Stimulated activated naive CD4-positive, alpha-beta T cell treated with Interleukin-2 at 50 U/mL for 16 hours (primary cell): Measurements from ENCODE around the gene ZNF688.
"Not testable (repeated sequence)": the region's sequence is repeated elsewhere in the genome, so short reads cannot be mapped to it uniquely, and the experiment has no call there.

ENCODE experiments used
- DNase-seq: peaks from one replicate; lab custom pipeline; 2025; lab: John Stamatoyannopoulos, UW

Gene ZNF688

DNA sequence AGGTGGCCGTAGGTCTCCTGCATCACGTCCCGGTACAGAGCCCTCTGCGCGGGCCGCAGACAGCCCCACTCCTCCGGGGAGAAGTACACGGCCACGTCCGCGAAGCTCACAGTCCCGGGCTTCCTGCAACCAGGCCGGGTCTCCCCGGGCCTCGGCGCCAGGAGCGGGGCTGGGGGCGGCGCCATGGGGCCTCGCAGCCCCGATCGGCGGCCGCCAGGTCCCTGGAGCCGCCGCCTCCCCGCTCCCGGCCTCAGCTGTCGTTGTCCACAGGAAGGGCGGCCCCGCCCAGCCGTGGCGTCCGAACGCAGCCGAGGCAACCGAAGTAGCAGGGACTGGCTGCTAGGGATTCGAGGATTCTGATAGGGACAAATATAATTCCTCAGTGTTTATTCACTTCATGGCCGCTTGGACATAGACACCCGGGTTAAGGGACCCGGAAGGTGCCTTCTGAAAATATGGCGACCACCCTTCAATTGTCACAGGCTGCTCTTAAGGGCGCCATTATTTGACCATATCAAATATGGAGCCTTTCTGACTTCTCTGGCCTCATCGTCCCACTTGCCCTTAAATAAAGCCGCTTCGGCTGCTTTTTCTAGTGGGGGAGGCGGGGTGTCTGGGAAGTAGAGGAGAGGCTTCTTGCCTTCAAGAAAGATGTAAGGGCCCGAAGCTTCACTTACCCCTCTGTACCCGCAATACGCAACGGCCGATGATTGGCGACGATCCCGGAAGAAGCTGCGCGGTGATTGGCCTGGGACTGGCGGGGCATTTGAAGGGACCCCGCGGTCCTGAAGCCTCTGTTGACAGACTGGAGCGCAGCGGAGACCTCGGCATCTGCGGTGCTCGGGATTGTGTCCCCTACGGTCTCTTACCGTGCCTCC is at the start of gene ZNF688:
TSS of gene ZNF688 (minus strand) at position 270 of the 878 bp plus-strand sequence. CDS start at position 185, 85 bp downstream.
- peak; percentile 95 for DNase-seq

DNA sequence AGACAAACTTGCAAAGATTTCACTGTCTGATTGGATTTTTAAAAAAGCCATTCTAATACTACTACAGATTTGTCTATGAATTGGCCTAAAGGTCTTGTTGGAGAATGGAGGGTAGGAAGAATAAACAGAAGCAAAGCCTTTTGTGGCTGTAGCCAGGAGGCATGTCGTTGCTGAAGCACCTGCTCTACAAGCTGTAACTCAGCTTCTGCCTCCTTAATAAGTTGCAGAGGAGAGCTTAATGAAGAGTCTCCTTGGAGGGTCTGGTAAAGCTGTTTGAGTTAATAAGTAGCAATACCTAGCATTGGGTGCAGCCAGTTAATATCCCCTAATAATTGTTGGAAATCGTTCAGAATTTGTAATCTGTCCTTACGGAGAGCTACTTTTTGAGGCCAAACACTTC is 48.7 kb upstream of the ZNF688 start:
- no peak for DNase-seq

DNA sequence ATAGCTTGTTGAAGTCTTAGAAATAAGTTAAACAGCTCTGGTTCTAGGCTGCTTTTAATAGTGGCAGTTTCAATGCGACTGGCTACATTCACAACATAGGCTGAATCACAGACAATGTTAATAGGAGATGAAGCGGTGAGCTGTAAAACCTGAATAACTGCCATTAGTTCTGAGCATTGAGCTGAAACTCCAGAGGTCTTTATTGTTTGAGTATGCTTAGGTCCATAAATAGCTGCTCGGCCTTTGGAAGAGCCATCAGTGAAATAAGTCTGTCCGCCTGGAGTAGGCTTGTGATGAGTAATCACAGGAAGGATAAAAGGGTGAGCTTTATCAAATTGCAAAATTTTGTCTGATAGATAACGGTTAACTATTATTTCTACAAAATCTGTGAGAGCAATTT is 48.1 kb upstream of the ZNF688 start:
- DNase-seq, result no peak

DNA sequence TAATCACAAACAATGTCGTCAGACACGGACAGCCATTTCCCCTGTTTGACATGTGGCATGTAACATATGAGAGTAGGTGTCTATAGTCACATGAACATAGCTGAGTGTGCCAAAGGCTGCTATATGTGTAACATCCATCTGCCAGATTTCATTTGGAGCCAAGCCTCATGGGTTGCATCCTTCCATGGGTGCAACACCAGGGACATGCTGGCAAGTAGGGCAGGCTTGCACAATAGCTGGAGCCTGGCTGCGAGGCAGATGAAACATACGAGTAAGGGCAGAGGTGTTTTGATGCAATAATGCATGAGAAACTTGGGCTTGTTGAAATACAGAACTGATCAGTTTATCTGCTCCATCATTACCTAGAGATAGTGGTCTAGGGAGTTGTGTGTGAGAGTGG is 47.7 kb upstream of the ZNF688 start:
- DNase-seq, result no peak

DNA sequence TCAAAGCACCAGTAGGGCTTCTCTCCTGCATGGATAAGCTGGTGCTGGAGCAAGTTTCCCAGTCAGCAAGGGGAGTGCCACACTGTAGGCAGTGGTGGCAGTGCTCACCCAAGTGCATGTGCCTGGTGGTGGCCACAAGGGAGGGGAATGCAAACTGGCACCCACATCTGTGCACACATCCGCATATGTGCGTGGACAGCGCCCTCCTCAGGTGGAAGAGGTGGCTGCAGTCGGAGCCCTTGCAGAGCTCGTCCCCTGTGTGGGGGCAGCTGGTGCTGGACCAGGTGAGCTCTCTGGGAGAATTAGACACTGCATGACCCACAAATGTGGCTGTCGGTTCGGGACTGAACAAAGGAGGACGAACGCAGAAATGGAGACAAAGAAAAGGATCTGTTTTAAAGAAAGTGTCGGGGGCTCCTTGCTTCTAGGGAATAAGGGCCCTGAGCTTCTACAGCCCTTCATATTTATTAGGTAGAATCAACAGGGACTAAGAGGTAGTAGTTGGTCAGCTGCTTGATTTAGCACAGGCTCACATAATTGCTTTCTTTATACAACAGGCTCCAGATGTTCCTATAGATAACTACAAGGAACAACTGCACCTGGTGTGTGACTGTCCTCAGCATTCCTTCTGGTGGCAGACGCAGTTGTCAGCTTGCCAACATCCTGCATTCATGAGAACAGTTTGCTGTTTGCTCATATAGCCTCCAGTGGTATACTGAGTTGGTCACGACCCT is 44.0 kb upstream of the ZNF688 start:
- peak; percentile 54 for DNase-seq

DNA sequence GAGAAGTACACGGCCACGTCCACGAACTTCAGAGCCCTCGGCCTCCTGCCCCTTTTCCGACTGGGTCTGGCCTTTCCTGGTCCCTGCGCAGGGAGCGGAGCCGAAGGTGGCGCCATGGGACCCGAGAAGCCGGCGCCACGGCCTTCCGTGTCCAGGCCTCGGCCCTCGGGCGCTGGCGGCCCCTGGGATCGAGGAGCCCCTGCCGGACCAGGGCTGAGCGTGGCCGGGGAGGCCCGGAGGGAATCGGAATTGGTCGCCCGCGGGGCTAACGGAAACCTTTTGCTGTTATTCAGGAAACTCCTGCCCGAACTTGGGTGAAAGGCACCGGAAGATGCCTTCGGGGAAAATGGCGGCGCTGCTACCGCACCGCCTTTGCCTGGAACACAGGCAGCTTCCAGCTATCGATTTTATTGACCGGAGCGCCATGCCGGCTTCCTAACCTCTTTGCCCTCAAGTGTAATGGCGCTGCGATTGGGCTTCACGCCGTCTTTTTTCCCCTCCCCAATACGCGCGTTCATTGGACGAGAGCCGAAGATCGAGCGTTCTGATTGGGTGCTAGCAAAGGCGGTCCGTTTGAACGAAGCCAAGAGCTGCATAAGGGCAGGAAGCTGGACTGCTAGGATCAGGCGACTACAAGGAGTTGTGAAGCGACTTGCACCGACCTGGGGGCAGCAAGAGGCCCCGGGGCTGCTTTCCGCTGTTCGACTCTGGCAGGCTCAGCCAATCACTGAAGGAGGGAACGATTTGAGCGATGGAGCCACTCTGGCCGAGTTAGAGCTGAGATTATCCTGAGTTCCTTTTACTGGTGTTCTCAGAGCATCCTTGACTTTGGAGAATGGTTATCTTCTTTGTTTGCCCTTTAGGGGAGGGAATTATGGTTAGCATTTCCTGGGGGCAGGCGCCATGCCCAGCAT is 38.7 kb upstream of the ZNF688 start, which contains the start of gene ZNF689:
TSS of gene ZNF689 (minus strand) at position 464 of the 914 bp plus-strand sequence. CDS start at position 116, 348 bp downstream.
- DNase-seq, result peak; percentile 91

DNA sequence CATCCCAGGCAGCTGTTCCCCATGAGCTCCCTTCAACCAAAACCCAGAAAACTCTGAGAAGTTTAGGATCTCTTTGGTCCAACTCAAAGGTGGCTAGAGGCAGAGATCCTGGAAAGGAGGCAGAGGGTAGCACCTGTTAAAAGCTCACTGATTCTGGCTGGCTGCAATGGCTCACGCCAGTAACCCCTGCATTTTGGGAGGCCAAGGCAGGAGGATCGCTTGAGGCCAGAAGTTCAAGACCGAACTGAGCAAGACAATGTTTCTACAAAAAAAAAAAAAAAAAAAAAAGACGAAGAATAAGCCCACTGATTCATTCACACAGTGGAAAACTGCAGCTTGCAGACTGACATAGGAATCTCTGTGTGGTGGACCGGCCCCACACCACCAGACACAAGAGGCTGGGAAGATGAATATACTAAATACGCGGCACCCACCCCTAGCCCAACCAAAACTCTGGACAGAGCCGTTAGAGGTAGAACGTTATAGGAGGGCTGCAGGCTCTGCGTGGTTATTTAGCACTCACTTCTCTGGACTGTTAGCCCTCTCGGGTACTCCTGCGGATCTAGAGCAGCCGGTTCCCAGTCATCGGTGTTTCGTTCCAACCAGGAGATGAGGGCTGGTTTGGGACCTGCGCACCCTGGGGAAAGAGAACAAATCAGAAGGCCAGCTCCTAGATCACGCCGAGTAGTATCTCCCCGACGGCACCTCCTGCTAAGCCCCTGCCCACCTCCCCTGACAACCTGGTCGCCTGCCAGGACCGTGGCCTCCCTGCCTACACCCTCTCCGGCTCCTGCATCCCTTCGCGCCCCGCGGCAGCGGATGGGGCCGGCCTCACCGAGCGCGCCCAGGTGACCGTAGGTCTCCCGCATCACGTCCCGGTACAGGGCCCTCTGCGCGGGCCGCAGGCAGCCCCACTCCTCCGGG is 37.8 kb upstream of the ZNF688 start:
- DNase-seq, result peak; percentile 49

DNA sequence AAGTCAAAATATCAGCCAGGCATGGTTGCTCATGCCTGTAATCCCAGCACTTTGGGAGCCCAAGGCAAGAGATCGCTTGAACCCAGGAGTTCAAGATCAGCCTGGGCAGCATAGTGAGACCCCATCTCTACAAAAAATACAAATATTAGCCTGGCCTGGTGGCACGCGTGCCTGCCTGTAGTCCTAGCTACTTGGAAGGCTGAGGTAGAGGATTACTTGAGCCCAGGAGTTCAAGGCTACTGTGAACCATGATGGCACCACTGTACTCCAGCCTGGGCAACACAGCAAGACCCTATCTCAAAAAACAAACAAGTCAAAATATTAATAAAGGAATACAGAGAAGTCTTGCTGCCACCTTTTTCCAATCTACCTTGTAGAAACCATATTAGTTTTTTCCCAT is 34.5 kb upstream of the ZNF688 start:
- no peak for DNase-seq

DNA sequence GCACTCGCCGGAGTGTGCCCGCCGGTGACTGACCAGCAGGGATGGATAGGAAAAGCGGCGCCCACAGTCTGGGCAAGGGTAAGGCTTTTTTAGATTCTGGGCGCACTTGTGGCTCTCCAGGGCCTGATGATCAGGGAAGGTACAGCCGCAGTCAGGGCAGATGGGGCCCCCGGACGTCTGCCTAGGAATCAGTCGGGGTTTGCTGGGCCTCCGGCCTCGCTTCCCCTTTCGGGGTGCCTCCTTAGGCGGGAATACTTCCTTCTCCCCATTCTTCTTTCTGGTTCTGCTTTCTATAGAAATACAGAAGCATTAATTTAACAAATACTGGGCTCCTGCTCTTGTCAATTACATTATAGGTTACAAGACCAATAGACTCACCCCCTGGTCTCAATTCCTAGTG is 33.6 kb upstream of the ZNF688 start:
- DNase-seq, result no peak

DNA sequence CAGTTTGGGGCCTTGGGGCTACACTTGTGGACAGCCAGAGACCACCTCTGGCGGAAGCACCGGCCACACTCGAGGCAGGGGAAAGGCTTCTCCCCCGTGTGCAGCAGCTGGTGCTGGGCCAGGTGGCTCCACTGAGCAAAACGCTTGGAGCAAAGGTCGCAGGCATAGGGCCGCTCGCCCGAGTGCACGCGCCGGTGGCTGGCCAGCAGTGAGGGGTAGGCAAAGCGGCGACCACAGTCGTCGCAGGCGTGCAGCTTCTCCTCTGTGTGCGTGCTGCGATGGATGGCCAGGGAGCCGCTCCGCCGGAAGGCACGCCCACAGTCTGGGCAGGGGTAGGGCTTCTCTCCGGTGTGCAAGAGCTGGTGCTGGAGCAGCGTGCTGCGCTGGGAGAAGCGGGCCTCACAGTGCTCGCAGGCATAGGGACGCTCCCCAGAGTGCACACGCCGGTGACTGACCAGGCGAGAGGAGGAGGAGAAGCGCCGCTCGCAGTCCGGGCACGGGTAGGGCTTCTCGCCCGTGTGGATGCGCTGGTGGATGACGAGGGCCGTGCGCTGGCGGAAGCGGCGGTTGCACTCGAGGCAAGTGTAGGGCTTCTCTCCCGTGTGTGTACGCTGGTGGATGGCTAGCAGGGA is 32.9 kb upstream of the ZNF688 start:
- no peak for DNase-seq

DNA sequence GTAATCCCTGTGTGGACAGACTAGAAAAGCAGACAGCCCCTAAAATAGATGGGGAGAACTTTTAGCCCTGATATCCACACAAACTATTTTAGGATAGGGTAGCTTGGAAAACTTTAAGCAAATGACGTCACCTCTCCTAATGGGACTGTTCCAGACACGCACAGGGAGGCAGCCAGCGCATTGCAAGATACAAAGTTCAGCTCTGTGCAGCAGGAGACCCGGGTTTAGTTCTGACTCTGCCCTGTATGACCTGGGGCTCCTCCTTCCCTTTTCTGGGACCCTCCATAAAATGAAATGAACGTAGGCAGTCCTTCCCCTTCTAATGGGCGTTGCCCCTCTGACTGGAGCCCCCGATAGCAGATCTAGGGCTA is 32.4 kb upstream of the ZNF688 start:
- no peak for DNase-seq

DNA sequence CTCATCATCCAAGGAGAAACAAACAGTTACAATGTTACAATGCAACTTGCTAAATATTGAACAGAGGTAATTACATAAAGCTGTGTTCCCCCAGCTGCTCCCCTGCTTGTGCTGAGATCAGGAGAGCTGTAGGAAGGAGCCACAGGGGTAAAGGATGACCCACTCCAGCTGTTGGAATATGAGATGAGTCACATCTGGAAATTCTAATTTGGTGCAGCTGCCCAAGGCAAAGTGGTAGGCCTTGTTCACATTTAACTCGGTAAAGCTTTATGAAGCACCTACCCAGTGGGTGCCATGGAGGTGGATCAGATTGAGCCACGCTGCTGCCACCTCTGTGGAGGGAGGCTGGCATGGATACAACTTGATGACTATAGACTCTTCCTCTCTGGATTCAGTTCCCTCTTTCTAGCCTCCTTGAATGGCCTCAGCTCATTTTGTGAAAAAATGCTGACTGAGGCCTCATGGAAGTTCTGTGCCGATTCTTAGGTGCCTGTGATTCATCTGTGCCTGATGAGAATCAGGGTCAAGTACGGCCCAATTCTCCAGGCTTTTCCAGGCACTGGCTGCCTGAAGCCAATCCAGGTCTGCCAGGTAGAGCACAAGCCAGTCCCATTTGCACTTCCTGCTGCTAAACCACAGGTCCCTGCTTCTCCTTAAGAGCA is 31.2 kb upstream of the ZNF688 start:
- no peak for DNase-seq

DNA sequence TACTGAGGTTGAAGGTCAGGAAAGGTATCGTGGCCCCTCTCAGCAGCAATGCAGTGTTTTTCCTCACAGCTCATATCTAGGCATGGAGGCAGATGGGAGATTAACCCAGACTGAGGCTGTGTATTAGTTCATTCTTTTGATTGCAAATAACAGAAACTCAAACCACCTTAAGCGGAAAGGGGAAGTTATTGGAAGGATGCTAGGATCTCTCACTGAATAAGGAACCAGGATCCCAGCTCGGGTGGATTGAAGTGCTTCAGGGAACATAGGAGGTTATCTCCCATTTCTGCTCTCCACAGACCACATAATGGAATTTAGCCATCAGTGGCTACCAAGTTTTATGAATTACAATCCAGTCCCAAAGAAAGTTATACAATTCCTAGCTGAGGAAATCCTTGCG is 30.5 kb upstream of the ZNF688 start:
- DNase-seq, result no peak

DNA sequence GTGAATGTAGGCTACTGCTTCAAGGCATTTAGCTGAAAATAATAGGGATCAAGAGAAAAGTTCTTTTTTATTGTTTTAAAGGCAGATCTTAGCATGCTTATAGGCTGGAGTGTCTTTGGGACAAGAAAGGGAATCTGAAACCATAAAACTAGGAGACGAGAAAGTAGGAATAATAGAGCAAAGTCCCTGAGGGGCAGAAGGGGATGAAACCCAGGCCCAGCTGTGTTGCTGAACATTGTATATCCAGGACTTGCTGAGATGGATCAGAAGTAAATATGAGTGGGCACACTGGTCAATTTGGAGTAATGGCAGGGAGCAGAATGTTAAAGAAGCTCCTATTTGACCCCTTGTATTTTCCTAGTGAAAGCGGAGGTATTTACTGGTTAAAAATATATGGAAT is 29.4 kb upstream of the ZNF688 start:
- DNase-seq, result no peak

DNA sequence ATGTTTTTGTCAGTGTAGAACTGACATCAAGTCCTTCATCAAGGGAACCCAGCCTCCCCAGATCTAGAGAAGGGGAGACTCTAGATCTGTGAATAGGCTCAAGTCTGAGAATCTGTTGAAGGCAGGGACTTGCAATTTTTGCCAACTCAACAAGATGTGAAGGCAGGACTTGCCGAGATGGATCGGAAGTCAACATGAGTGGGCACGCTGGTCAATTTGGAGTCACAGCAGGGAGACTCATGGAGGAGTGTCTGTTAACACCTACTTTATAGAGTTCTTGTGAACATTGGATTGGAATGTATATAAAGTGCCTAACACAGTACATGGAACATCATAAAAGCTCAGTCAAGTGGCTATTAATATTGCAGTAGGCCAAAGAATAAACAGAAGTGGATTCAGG is 28.7 kb upstream of the ZNF688 start:
- no peak for DNase-seq

DNA sequence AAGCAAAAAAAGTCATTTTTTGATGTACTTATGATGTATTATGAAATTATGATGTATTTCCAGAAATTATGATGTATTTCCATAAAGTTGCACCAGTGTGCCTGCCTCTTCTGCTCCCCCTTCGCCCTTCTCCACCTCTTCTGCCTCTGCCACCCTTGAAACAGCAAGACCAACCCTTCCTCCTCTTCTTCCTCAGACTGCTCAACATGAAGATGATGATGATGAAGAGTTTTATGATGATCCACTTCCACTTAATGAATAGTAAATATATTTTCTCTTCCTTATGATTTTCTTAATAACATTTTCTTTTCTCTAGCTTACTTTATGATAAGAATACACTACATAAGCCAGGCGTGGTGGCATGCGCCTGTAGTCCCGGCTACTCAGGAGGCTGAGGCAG is 21.4 kb upstream of the ZNF688 start:
- DNase-seq, result no peak

DNA sequence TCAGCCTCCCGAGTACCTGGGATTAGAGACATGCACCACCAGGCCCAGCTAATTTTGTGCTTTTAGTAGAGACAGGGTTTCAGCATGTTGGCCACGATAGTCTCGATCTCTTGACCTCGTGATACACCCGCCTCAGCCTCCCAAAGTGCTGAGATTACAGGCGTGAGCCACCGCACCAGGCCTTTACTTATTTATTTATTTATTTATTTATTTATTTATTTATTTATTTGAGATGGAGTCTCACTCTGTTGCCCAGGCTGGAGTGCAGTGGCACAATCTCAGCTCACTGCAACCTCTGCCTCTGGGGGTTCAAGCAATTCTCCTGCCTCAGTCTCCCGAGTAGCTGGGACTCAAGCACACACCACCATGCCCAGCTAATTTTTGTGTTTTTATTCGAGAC is 19.4 kb upstream of the ZNF688 start:
- DNase-seq, result not testable (repeated sequence)

DNA sequence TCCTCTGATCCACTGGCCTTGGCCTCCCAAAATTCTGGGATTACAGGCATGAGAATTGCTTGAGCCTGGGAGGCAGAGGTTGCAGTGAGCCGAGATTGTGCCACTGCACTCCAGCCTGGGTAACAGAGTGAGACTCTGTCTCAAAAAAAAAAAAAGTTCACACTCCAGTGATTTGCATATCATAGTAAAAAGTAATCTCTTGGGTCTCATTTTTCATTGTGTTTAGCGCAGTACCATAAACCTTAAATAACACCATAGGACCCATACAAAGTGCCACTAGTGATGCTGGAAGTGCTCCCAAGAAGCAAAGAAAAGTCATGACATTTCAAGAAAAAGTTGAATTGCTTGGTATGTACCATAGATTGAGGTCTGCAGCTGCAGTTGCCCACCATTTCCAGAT is 18.1 kb upstream of the ZNF688 start:
- not testable (repeated sequence) for DNase-seq

DNA sequence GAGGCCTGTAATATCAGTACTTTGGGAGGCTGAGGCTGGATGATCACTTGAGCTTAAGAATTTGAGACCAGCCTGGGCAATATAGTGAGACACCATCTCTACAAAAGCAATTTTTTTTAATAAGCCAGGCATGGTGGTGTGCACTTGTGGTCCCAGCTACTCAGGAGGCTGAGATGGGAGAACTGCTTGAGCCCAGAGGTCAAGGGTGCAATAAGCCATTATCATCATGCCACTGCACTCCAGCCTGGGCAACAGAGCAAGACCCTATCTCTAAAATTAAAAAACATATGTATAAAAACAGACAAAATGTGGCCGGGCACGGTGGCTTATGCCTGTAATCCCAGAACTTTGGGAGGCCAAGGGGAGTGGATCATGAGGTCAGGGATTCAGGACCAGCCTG is 17.1 kb upstream of the ZNF688 start:
- no peak for DNase-seq
